GM12878 (cell line): Measurements from ENCODE around the gene ACVR1. TPM values are rescaled to one million over a fixed set of nuclear protein-coding genes. Genes with fewer than 3 reads are reported as not detected.

Experiments used
- ATAC-seq: fragments of 200-7000 bp; cut with Tn5 transposase; 3 replicates; pipeline ENCODE4 v1.9.1; 2020; ENCODE audit warnings: mild to moderate bottlenecking, moderate library complexity
- BruUV-seq: library from RNA; stranded (reverse); fragments of 400-500 nt; replicated peaks from 2 replicates; lab custom pipeline; 2021; lab: Mats Ljungman, UMichigan
- CTCF ChIA-PET: fragments of 300-600 bp; sonication (Branson Sonifier 250); formaldehyde crosslinking; extraction: SDS; loops from one replicate; lab custom pipeline; 2021; ENCODE audit warnings: inconsistent platforms; lab: Yijun Ruan, JAX
- POLR2A ChIA-PET: fragments of 350-600 bp; formaldehyde crosslinking; extraction: SDS; loops from one replicate; lab custom pipeline; 2021; ENCODE audit warnings: inconsistent platforms; lab: Charles Lee
- RAD21 ChIA-PET: fragments of 300-600 bp; sonication (Branson Sonifier 250); formaldehyde crosslinking; loops from one replicate; lab custom pipeline; 2023; ENCODE audit warnings: antibody characterized with exemption; ENCODE audit not compliant: unreplicated experiment; lab: Charles Lee
- SMC1A ChIA-PET: fragments of 300-600 bp; sonication (Branson Sonifier 250); formaldehyde crosslinking; loops from one replicate; lab custom pipeline; 2023; ENCODE audit not compliant: unreplicated experiment, uncharacterized antibody; lab: Charles Lee
- DNase-seq: peaks from one replicate; pipeline ENCODE4 v3.0.0-alpha.2; 2011; ENCODE audit warnings: low read depth, low spot score
- FAIRE-seq: peaks from 3 replicates; lab custom pipeline; 2011; peaks lifted over from hg19 to GRCh38; lab: Jason Lieb, UNC
- H2AFZ ChIP-seq: 2 replicates; pipeline ENCODE4 v1.6.0; 2011; ENCODE audit warnings: low read depth, low read length, control low read depth; ENCODE audit not compliant: control insufficient read depth
- H3K27ac ChIP-seq: 2 replicates; pipeline ENCODE4 v1.5.1; 2011; ENCODE audit warnings: control low read depth; ENCODE audit not compliant: control insufficient read depth, insufficient read depth
- H3K27me3 ChIP-seq, 2 experiments: replicated peaks in 1 of 2; 2 replicates each; pipeline versions ENCODE4 v1.6.0 to v1.6.1; 2011; ENCODE audit warnings: low read length in 1 of 2; ENCODE audit not compliant: control insufficient read depth in 2 of 2, insufficient read depth in 2 of 2
- H3K36me3 ChIP-seq, 2 experiments: 2 replicates each; pipeline ENCODE4 v1.5.1; 2011; ENCODE audit warnings: low read length in 1 of 2; ENCODE audit not compliant: control insufficient read depth in 2 of 2, insufficient read depth in 2 of 2
- H3K4me1 ChIP-seq: 2 replicates; pipeline ENCODE4 v1.6.1; 2011; ENCODE audit warnings: mild to moderate bottlenecking, low read length, moderate library complexity, mixed read lengths; ENCODE audit not compliant: control insufficient read depth, insufficient read depth
- H3K4me2 ChIP-seq: 2 replicates; pipeline ENCODE4 v1.6.0; 2011; ENCODE audit warnings: control low read depth; ENCODE audit not compliant: control insufficient read depth, insufficient read depth
- H3K4me3 ChIP-seq: fragments of 200-600 bp; sonication (generic); 2 replicates; pipeline ENCODE4 v1.5.1; 2016
- H3K79me2 ChIP-seq: 2 replicates; pipeline ENCODE4 v1.6.0; 2011; ENCODE audit warnings: low read length; ENCODE audit not compliant: control insufficient read depth, insufficient read depth
- H3K9ac ChIP-seq: 2 replicates; pipeline ENCODE4 v1.8.0; 2011; ENCODE audit warnings: low read length, control low read depth, mixed read lengths; ENCODE audit not compliant: control insufficient read depth, insufficient read depth
- H3K9me3 ChIP-seq: replicated peaks from 3 replicates; pipeline ENCODE4 v1.5.1; 2011; ENCODE audit warnings: mild to moderate bottlenecking, low read length; ENCODE audit not compliant: control insufficient read depth, insufficient read depth
- H4K20me1 ChIP-seq: 2 replicates; pipeline ENCODE4 v1.6.0; 2011; ENCODE audit not compliant: control insufficient read depth, insufficient read depth
- CHD2 ChIP-seq: IDR thresholded peaks from 2 replicates; pipeline ENCODE4 v1.6.1; 2011; ENCODE audit warnings: low read depth, low read length, improper control_type of control experiment, borderline replicate concordance
- ETV6 ChIP-seq, 2 experiments: fragments of 450-650 bp in 1 of 2; IDR thresholded peaks in 1 of 2; conservative IDR thresholded peaks in 1 of 2; 2 replicates each; pipeline ENCODE4 v1.6.1; 2014; ENCODE audit warnings: antibody characterized with exemption in 1 of 2, borderline replicate concordance in 1 of 2, low read depth in 1 of 2, mild to moderate bottlenecking in 1 of 2, moderate library complexity in 1 of 2
- IRF3 ChIP-seq: fragments of 450-650 bp; IDR thresholded peaks from 2 replicates; pipeline ENCODE4 v1.6.1; 2014; ENCODE audit warnings: mild to moderate bottlenecking
- NR2C1 ChIP-seq: fragments of 450-650 bp; IDR thresholded peaks from 2 replicates; pipeline ENCODE4 v1.6.1; 2017; ENCODE audit warnings: antibody characterized with exemption, mild to moderate bottlenecking, moderate library complexity
- RAD51 ChIP-seq: fragments of 450-650 bp; IDR thresholded peaks from 2 replicates; pipeline ENCODE4 v1.6.1; 2016; ENCODE audit warnings: moderate library complexity, mild to moderate bottlenecking, inconsistent platforms
- SMARCA5 ChIP-seq: fragments of 450-650 bp; IDR thresholded peaks from 2 replicates; pipeline ENCODE4 v1.6.1; 2017; ENCODE audit warnings: mild to moderate bottlenecking
- SPI1 ChIP-seq: IDR thresholded peaks from 2 replicates; pipeline ENCODE4 v1.6.1; 2011; ENCODE audit warnings: low read depth, mild to moderate bottlenecking, low read length, moderate library complexity, borderline replicate concordance; ENCODE audit not compliant: insufficient read depth
- TARDBP ChIP-seq: IDR thresholded peaks from 2 replicates; pipeline ENCODE4 v1.6.1; 2016; ENCODE audit warnings: borderline replicate concordance
- ZNF274 ChIP-seq: IDR thresholded peaks from one replicate; pipeline ENCODE4 v1.8.0; 2011; ENCODE audit not compliant: insufficient read length, insufficient read depth
- WGBS: methylation state at CpG from one replicate; pipeline ENCODE4 v1.1.6; 2016; ENCODE audit warnings: low lambda C conversion rate; ENCODE audit not compliant: insufficient replicate concordance, insufficient coverage; ENCODE audit errors: missing lambda C conversion rate; 5-methylcytosine and 5-hydroxymethylcytosine counted together
- in situ Hi-C: fragments of 300-500 bp; cut with MboI; formaldehyde crosslinking; loops from 9 replicates; pipeline ENCODE4 v1.14.3; 2018; ENCODE audit warnings: mixed read lengths
- intact Hi-C: fragments of 100-400 bp; cut with micrococcal nuclease; formaldehyde crosslinking; loops from one replicate; pipeline ENCODE4 v1.14.2; 2022; ENCODE audit not compliant: unreplicated experiment
- polyA plus RNA-seq, 11 experiments: library from polyadenylated mRNA; depleted of rRNA in 4 of 11; unstranded in 6 of 11; stranded (reverse) in 5 of 11; fragments of >200 nt; fragmentation: Nextera tagmentation in 4 of 11; fragmentation: Illumina TruSeq in 1 of 11; extraction: Ambion mirVana in 4 of 11; extraction: Trizol in 1 of 11; gene quantifications; 1 replicate in 1 of 11; 2 replicates in 10 of 11; pipeline versions ENCODE4 v1.2.1 to v1.2.3, GENCODE V29; 2011 to 2016; ENCODE audit warnings: inconsistent platforms in 2 of 11, missing spikeins in 2 of 11, low read depth in 1 of 11
- total RNA-seq, 4 experiments: library from RNA; depleted of rRNA in 3 of 4; stranded (reverse); fragments of >200 nt in 3 of 4; fragmentation: Illumina TruSeq in 1 of 4; extraction: Trizol in 1 of 4; gene quantifications; 2 replicates each; pipeline versions ENCODE4 v1.2.1 to v1.2.3, GENCODE V29; 2013 to 2021
- TF ChIP-seq, protein P1 (sequence below): fragments of 450-650 bp; IDR thresholded peaks from 2 replicates; pipeline ENCODE4 v1.6.1; 2017; ENCODE audit warnings: mild to moderate bottlenecking

Gene ACVR1
- total and polyA plus RNA-seq, 10 of the 15 experiments (the other 5 are each of a cell fraction or from before 2014, with no cell fraction given) = 0.06 to 0.24 (median 0.14) TPM; not detected in 4

DNA sequence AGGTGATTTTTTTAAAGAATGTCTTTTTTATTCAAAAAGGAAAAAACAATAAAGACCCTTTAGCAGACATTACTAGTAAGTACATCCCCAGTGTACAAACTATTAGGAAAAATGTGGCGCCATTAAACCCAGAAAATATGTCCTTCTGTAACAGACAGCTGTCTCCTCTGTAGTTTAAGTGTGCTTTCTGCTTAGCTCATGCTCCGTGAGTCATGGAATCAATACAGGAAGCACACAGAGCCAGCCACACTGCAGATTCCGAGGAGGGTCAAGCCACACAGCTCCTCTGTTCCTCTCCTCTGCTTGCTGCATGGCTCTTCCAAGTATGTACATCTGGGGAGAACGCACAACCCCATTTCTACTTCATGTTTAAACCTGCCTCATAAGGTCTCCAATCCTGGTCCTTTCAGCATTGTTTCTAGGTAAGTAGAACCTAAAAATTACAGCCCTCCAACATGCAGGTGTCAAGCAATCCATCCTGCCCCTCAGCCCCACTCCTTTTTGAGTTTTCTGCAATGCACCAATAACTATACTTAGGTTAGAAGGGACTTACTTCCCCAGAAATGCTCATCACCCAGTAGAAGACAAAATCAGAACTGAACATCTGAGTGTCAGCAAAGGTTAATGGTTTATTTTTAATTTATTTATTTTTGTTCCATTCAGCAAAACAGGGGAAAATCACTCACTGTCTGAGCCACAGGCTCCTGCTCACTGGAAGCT is 37.5 kb downstream of the ACVR1 start:
- no peak for FAIRE-seq
- POLR2A ChIA-PET = no interaction called here
- Histone ChIP-seq H3K27ac (no peak overlapping the region), H3K79me2 (no peaks in the 10 kb centered on the region), H3K36me3 (no peaks in the 10 kb centered on the region), H3K4me1 (no peaks in the 10 kb centered on the region), H3K27me3 (no peaks in the 10 kb centered on the region; a peak in 1 of 4 replicates), H2AFZ (no peak overlapping the region), H4K20me1 (no peaks in the 10 kb centered on the region), H3K9ac (no peak overlapping the region), H3K4me3 (no peak overlapping the region), H3K4me2 (no peak overlapping the region), H3K9me3 (no peaks in the 10 kb centered on the region)
- WGBS = 30% methylated on average over 4 of the region's 4 CpGs
- no peak for ATAC-seq
- no TSS peak for BruUV-seq
- intact Hi-C loops = no loop called here
- CTCF ChIA-PET = no interaction called here
- in situ Hi-C loops = no loop called here
- SMC1A ChIA-PET = no interaction called here
- RAD21 ChIA-PET = no interaction called here
- DNase-seq = no peak
- TF ChIP-seq SPI1 (no peak), ETV6 (conservative IDR thresholded peaks at IDR 0.05 in 1 of 2, IDR thresholded peaks at IDR 0.05 in 1 of 2; ENCODE audit: borderline replicate concordance in 1 of 2, low read depth in 1 of 2) (no peak), RAD51 (no peak), TARDBP (no peak)

DNA sequence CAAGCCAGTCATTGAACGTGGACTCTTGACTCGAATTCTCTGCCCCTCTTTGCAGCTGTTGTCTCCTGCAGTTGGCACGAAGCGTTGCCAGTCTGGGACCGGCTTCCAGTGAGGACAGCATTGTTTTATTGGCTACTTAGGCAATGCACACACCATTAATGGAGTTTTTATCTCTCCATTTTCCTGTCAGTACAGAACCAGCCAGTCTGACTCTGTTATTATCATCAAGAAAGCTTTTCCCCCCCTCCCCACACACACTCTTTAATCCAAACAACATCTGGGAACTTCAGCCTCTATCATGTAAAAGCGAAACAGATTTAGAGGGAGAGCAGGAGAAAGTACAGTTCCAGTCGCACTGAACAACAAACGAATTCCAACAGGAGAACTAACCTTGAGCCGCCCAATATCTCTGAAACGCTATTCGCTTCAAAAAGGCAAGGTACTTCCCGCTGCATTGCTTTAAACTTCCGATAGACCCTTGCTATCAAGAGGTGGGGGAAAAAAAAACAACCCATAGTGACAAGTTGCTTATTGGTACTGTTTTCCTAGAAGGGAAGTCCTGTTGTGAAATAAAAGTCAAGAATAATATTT is 38.2 kb downstream of the ACVR1 start:
- no peak overlapping the region for H2AFZ ChIP-seq
- H3K27ac ChIP-seq = no peak overlapping the region
- H3K4me1 ChIP-seq = no peaks in the 10 kb centered on the region
- no peaks in the 10 kb centered on the region for H3K9me3 ChIP-seq
- no peaks in the 10 kb centered on the region for H3K36me3 ChIP-seq
- H3K4me3 ChIP-seq = no peak overlapping the region
- no peaks in the 10 kb centered on the region for H4K20me1 ChIP-seq
- 43% methylated on average over 13 of the region's 13 CpGs for WGBS
- H3K9ac ChIP-seq = no peak overlapping the region
- DNase-seq = no peak
- ChIA-PET RAD21 (no interaction called here), SMC1A (interaction anchor here (0.5 kb wide), 1 partner anchor 535 kb away, joined by 5 read pairs; no protein-coding TSS in a partner anchor), POLR2A (no interaction called here), CTCF (interaction anchor here (0.7 kb wide), 1 partner anchor 1097 kb away, joined by 4 read pairs; no protein-coding TSS in a partner anchor)
- intact Hi-C loops (no loop called here), in situ Hi-C loops (no loop called here)
- no peaks in the 10 kb centered on the region for H3K79me2 ChIP-seq
- no peak for ATAC-seq
- no TSS peak for BruUV-seq
- H3K27me3 ChIP-seq = no peaks in the 10 kb centered on the region; a peak in 1 of 4 replicates
- no peak overlapping the region for H3K4me2 ChIP-seq
- no peak for FAIRE-seq
- no peak for TF ChIP-seq IRF3
- TF ChIP-seq, protein P1, sequence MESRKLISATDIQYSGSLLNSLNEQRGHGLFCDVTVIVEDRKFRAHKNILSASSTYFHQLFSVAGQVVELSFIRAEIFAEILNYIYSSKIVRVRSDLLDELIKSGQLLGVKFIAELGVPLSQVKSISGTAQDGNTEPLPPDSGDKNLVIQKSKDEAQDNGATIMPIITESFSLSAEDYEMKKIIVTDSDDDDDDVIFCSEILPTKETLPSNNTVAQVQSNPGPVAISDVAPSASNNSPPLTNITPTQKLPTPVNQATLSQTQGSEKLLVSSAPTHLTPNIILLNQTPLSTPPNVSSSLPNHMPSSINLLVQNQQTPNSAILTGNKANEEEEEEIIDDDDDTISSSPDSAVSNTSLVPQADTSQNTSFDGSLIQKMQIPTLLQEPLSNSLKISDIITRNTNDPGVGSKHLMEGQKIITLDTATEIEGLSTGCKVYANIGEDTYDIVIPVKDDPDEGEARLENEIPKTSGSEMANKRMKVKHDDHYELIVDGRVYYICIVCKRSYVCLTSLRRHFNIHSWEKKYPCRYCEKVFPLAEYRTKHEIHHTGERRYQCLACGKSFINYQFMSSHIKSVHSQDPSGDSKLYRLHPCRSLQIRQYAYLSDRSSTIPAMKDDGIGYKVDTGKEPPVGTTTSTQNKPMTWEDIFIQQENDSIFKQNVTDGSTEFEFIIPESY = no peak
- no peak for TF ChIP-seq SMARCA5
- TF ChIP-seq ZNF274 = no peak
- TF ChIP-seq NR2C1 = no peak
- TF ChIP-seq CHD2 = no peak
